NB4 (cell line): Measurements from ENCODE around the gene MLXIP.
"Not testable (repeated sequence)": the region's sequence is repeated elsewhere in the genome, so short reads cannot be mapped to it uniquely, and the experiment has no call there.

ENCODE experiments used
- MYC ChIP-seq: IDR thresholded peaks from 2 replicates; pipeline ENCODE4 v1.6.1; 2011; ENCODE audit warnings: low read depth, low read length
- POLR2A ChIP-seq: IDR thresholded peaks from 2 replicates; pipeline ENCODE4 v1.6.1; 2011; ENCODE audit warnings: mild to moderate bottlenecking; ENCODE audit not compliant: insufficient read length; ENCODE audit errors: extremely low read depth
- TF ChIP-seq, protein P1 (sequence below): IDR thresholded peaks from one replicate; pipeline ENCODE4 v1.5.1; 2012; ENCODE audit warnings: low read depth, low read length
- TF ChIP-seq, protein P2 (sequence below): IDR thresholded peaks from 2 replicates; pipeline ENCODE4 v1.6.1; 2011; ENCODE audit warnings: low read depth, low read length

DNA sequence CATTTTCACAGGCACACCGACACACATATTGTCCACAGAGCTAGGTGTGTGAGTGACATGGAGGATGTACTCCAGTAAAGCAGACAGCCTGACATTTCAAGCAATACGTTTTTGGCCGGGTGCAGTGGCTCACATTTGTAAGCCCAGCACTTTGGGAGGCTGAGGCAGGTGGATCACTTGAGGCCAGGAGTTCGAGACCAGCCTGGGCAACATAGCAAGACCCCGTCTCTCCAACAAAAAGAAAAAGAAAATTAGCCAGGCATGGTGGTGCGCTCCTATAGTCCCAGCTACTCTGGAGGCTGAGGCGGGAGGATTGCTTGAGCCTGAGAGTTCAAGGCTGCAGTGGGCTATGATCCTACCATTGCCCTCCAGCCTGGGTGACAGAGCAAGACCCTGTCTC lies 22.1 kb upstream of the MLXIP start:
- TF ChIP-seq, protein P1, sequence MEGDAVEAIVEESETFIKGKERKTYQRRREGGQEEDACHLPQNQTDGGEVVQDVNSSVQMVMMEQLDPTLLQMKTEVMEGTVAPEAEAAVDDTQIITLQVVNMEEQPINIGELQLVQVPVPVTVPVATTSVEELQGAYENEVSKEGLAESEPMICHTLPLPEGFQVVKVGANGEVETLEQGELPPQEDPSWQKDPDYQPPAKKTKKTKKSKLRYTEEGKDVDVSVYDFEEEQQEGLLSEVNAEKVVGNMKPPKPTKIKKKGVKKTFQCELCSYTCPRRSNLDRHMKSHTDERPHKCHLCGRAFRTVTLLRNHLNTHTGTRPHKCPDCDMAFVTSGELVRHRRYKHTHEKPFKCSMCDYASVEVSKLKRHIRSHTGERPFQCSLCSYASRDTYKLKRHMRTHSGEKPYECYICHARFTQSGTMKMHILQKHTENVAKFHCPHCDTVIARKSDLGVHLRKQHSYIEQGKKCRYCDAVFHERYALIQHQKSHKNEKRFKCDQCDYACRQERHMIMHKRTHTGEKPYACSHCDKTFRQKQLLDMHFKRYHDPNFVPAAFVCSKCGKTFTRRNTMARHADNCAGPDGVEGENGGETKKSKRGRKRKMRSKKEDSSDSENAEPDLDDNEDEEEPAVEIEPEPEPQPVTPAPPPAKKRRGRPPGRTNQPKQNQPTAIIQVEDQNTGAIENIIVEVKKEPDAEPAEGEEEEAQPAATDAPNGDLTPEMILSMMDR = not testable (repeated sequence)
- TF ChIP-seq, protein P2, sequence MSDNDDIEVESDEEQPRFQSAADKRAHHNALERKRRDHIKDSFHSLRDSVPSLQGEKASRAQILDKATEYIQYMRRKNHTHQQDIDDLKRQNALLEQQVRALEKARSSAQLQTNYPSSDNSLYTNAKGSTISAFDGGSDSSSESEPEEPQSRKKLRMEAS = not testable (repeated sequence)
- not testable (repeated sequence) for TF ChIP-seq POLR2A, MYC
